Body of pancreas (tissue), 4 donors: ENCODE data around the gene DAPK2.

ENCODE experiments used
- POLR2A ChIP-seq, 3 donors: fragments of 450-650 bp; IDR thresholded peaks; one replicate each; pipeline ENCODE4 v1.6.1; 2016; ENCODE audit warnings: antibody characterized with exemption in 3 of 3, mild to moderate bottlenecking in 2 of 3
- TF ChIP-seq, protein P1 (sequence below), 7 experiments: fragments of 450-650 bp in 4 of 7; fragments of 200-600 bp in 3 of 7; sonication (generic) in 3 of 7; IDR thresholded peaks; one replicate each; pipeline ENCODE4 v1.5.1; 2016 to 2019; ENCODE audit warnings: antibody characterized with exemption in 7 of 7

DNA sequence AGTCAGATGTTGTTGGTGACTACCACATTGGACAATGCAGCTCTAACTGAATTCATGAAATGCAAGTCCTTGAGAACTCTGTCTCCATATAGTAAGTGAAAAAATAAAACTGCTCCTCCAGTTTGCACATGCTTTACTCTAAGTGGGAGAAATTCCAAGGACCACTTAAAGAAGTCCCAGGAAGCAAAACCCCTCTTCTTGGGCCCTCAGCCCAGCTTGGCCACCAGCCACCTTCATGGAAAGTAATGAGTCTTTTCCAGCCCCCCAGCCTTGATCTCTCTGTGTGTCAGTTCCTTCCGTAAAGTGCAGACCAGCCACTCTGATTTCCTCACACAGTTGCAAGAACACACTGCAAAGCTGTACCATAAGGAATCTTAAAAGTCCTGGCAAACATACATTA lies 34.5 kb downstream of the DAPK2 start:
- TF ChIP-seq, protein P1, sequence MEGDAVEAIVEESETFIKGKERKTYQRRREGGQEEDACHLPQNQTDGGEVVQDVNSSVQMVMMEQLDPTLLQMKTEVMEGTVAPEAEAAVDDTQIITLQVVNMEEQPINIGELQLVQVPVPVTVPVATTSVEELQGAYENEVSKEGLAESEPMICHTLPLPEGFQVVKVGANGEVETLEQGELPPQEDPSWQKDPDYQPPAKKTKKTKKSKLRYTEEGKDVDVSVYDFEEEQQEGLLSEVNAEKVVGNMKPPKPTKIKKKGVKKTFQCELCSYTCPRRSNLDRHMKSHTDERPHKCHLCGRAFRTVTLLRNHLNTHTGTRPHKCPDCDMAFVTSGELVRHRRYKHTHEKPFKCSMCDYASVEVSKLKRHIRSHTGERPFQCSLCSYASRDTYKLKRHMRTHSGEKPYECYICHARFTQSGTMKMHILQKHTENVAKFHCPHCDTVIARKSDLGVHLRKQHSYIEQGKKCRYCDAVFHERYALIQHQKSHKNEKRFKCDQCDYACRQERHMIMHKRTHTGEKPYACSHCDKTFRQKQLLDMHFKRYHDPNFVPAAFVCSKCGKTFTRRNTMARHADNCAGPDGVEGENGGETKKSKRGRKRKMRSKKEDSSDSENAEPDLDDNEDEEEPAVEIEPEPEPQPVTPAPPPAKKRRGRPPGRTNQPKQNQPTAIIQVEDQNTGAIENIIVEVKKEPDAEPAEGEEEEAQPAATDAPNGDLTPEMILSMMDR (IDR thresholded peaks at IDR 0.05) = no peak
- TF ChIP-seq POLR2A (IDR thresholded peaks at IDR 0.05) = no peak
